ENCODE results near the gene KIF17. TPM values are rescaled to one million over a fixed set of nuclear protein-coding genes. Genes with fewer than 3 reads are reported as not detected.
A peak's percentile ranks its signal among the peaks of the same experiment; 100 is the strongest.

The KIF17 gene
- 1 to 10 TPM; 2.5 to 3.2 TPM for total RNA-seq
- polyA plus RNA-seq, result 1 to 10 TPM in 1 of 2 donors, under 1 TPM in 1; 0.49 to 2.6 TPM
- long read RNA-seq, donor 1, partial matches to known transcripts, result 1 of 1 reads
- long read RNA-seq, donor 1, other reads (novel, unspliced or antisense), result 0 of 1 reads
- long read RNA-seq, donor 2, partial matches to known transcripts, result 1 of 2 reads
- long read RNA-seq, donor 2, other reads (novel, unspliced or antisense), result 0 of 2 reads

GRCh38 chr1:20717452-20718342 is at the start of gene KIF17:
Gene KIF17, minus strand, starts transcription at chr1:20718007. Its CDS starts 301 bp downstream, at chr1:20717706.
- intact Hi-C loops (cut with DNase I), result no loop called here
- Histone ChIP-seq H3K4me1 (ENCODE audit: control insufficient read depth in 1 of 2, insufficient read depth in 2 of 2, low read length in 2 of 2) (no peaks in the 10 kb centered on the region), H3K27ac (ENCODE audit: low read depth in 1 of 2, low read length in 2 of 2) (no peak within 1 kb of the TSS), H3K9me3 (ENCODE audit: control insufficient read depth, low read length) (no peaks in the 10 kb centered on the region), H3K4me3 (ENCODE audit: low read length in 2 of 2) (peak within 1 kb of the TSS; percentile 2 to 55), H3K36me3 (ENCODE audit: control insufficient read depth in 1 of 2, insufficient read depth in 2 of 2, low read length in 1 of 2) (no peaks in the 10 kb centered on the region), H3K27me3 (ENCODE audit: control insufficient read depth in 1 of 2, insufficient read depth in 2 of 2, low read length in 1 of 2) (no peaks in the 10 kb centered on the region)
- ATAC-seq (ENCODE audit: low FRiP score) (peak; percentile 86), DNase-seq (peak; percentile 83 to 92)
- 1 to 2% methylated on average over 75 to 112 of the region's 112 CpGs for WGBS, 2 donors

GRCh38 chr1:20767271-20767670 is 49.5 kb upstream of the KIF17 start:
- no peaks in the 10 kb centered on the region for H3K9me3 ChIP-seq (ENCODE audit: control insufficient read depth, low read length)
- H3K27ac ChIP-seq (ENCODE audit: low read depth in 1 of 2, low read length in 2 of 2), result no peak overlapping the region
- H3K27me3 ChIP-seq (ENCODE audit: control insufficient read depth in 1 of 2, insufficient read depth in 2 of 2, low read length in 1 of 2), result no peaks in the 10 kb centered on the region
- intact Hi-C loops (cut with DNase I), result loop anchor here in 1 of 2 donors (10.0 kb wide), 1 partner anchor 72 kb away; no protein-coding TSS in a partner anchor
- DNase-seq, result no peak
- H3K36me3 ChIP-seq (ENCODE audit: control insufficient read depth in 1 of 2, insufficient read depth in 2 of 2, low read length in 1 of 2), result peaks cover 5 to 9% of the 10 kb centered on the region in 2 donors
- ATAC-seq (ENCODE audit: low FRiP score), result no peak
- no peaks in the 10 kb centered on the region for H3K4me1 ChIP-seq (ENCODE audit: control insufficient read depth in 1 of 2, insufficient read depth in 2 of 2, low read length in 2 of 2)
- no peak overlapping the region for H3K4me3 ChIP-seq (ENCODE audit: low read length in 2 of 2)

- H3K27me3 ChIP-seq (ENCODE audit: control insufficient read depth in 1 of 2, insufficient read depth in 2 of 2, low read length in 1 of 2), result no peaks in the 10 kb centered on the region
- H3K27ac ChIP-seq (ENCODE audit: low read depth in 1 of 2, low read length in 2 of 2), result no peak overlapping the region
- H3K4me3 ChIP-seq (ENCODE audit: low read length in 2 of 2), result no peak overlapping the region
- H3K36me3 ChIP-seq (ENCODE audit: control insufficient read depth in 1 of 2, insufficient read depth in 2 of 2, low read length in 1 of 2), result peaks cover 5 to 7% of the 10 kb centered on the region in 2 donors
- no peak for DNase-seq
- 94 to 96% methylated on average over 3 of the region's 3 CpGs for WGBS, 2 donors
- intact Hi-C loops (cut with DNase I), result loop anchor here in 1 of 2 donors (10.0 kb wide), 1 partner anchor 69 kb away; no protein-coding TSS in a partner anchor
- H3K9me3 ChIP-seq (ENCODE audit: control insufficient read depth, low read length), result no peaks in the 10 kb centered on the region
- no peaks in the 10 kb centered on the region for H3K4me1 ChIP-seq (ENCODE audit: control insufficient read depth in 1 of 2, insufficient read depth in 2 of 2, low read length in 2 of 2)
- ATAC-seq (ENCODE audit: low FRiP score), result no peak
Measured at GRCh38 chr1:20763417-20763816, 45.6 kb upstream of the KIF17 start.

GRCh38 chr1:20760322-20760721 is 42.5 kb upstream of the KIF17 start:
- WGBS, 2 donors, result 91% methylated on average over 6 of the region's 6 CpGs
- ATAC-seq (ENCODE audit: low FRiP score), result no peak
- no peak overlapping the region for H3K4me3 ChIP-seq (ENCODE audit: low read length in 2 of 2)
- DNase-seq, result no peak
- H3K27ac ChIP-seq (ENCODE audit: low read depth in 1 of 2, low read length in 2 of 2), result no peak overlapping the region
- no peaks in the 10 kb centered on the region for H3K27me3 ChIP-seq (ENCODE audit: control insufficient read depth in 1 of 2, insufficient read depth in 2 of 2, low read length in 1 of 2)
- intact Hi-C loops (cut with DNase I), result loop anchor here in 1 of 2 donors (10.0 kb wide), 1 partner anchor 66 kb away; no protein-coding TSS in a partner anchor
- H3K36me3 ChIP-seq (ENCODE audit: control insufficient read depth in 1 of 2, insufficient read depth in 2 of 2, low read length in 1 of 2), result peaks cover 0 to 7% of the 10 kb centered on the region in 2 donors
- no peaks in the 10 kb centered on the region for H3K9me3 ChIP-seq (ENCODE audit: control insufficient read depth, low read length)
- H3K4me1 ChIP-seq (ENCODE audit: control insufficient read depth in 1 of 2, insufficient read depth in 2 of 2, low read length in 2 of 2), result no peaks in the 10 kb centered on the region

- no peak overlapping the region for H3K27ac ChIP-seq (ENCODE audit: low read depth in 1 of 2, low read length in 2 of 2)
- WGBS, 2 donors, result 88 to 89% methylated on average over 3 of the region's 3 CpGs
- intact Hi-C loops (cut with DNase I), result no loop called here
- ATAC-seq (ENCODE audit: low FRiP score), result no peak
- H3K4me3 ChIP-seq (ENCODE audit: low read length in 2 of 2), result no peak overlapping the region
- DNase-seq, result no peak
- H3K36me3 ChIP-seq (ENCODE audit: control insufficient read depth in 1 of 2, insufficient read depth in 2 of 2, low read length in 1 of 2), result peaks cover under 1 to 3% of the 10 kb centered on the region in 2 donors
- H3K9me3 ChIP-seq (ENCODE audit: control insufficient read depth, low read length), result no peaks in the 10 kb centered on the region
- H3K27me3 ChIP-seq (ENCODE audit: control insufficient read depth in 1 of 2, insufficient read depth in 2 of 2, low read length in 1 of 2), result no peaks in the 10 kb centered on the region
- no peaks in the 10 kb centered on the region for H3K4me1 ChIP-seq (ENCODE audit: control insufficient read depth in 1 of 2, insufficient read depth in 2 of 2, low read length in 2 of 2)
Measured at GRCh38 chr1:20753589-20753988, 35.8 kb upstream of the KIF17 start.

- H3K4me3 ChIP-seq (ENCODE audit: low read length in 2 of 2), result no peak overlapping the region
- ATAC-seq (ENCODE audit: low FRiP score) (no peak), DNase-seq (no peak)
- 78 to 85% methylated on average over 3 of the region's 3 CpGs for WGBS, 2 donors
- peaks cover 4 to 8% of the 10 kb centered on the region in 2 donors for H3K36me3 ChIP-seq (ENCODE audit: control insufficient read depth in 1 of 2, insufficient read depth in 2 of 2, low read length in 1 of 2)
- intact Hi-C loops (cut with DNase I), result no loop called here
- no peaks in the 10 kb centered on the region for H3K9me3 ChIP-seq (ENCODE audit: control insufficient read depth, low read length)
- no peaks in the 10 kb centered on the region for H3K27me3 ChIP-seq (ENCODE audit: control insufficient read depth in 1 of 2, insufficient read depth in 2 of 2, low read length in 1 of 2)
- no peak overlapping the region for H3K27ac ChIP-seq (ENCODE audit: low read depth in 1 of 2, low read length in 2 of 2)
- no peaks in the 10 kb centered on the region for H3K4me1 ChIP-seq (ENCODE audit: control insufficient read depth in 1 of 2, insufficient read depth in 2 of 2, low read length in 2 of 2)
Measured at GRCh38 chr1:20751462-20751990, 33.7 kb upstream of the KIF17 start.

GRCh38 chr1:20742671-20743070 is 24.9 kb upstream of the KIF17 start:
- H3K9me3 ChIP-seq (ENCODE audit: control insufficient read depth, low read length), result no peaks in the 10 kb centered on the region
- ATAC-seq (ENCODE audit: low FRiP score), result no peak
- H3K4me1 ChIP-seq (ENCODE audit: control insufficient read depth in 1 of 2, insufficient read depth in 2 of 2, low read length in 2 of 2), result no peaks in the 10 kb centered on the region
- intact Hi-C loops (cut with DNase I), result no loop called here
- no peak overlapping the region for H3K4me3 ChIP-seq (ENCODE audit: low read length in 2 of 2)
- H3K27ac ChIP-seq (ENCODE audit: low read depth in 1 of 2, low read length in 2 of 2), result no peak overlapping the region
- peaks cover 5 to 7% of the 10 kb centered on the region in 2 donors for H3K36me3 ChIP-seq (ENCODE audit: control insufficient read depth in 1 of 2, insufficient read depth in 2 of 2, low read length in 1 of 2)
- no peaks in the 10 kb centered on the region for H3K27me3 ChIP-seq (ENCODE audit: control insufficient read depth in 1 of 2, insufficient read depth in 2 of 2, low read length in 1 of 2)
- DNase-seq, result no peak

GRCh38 chr1:20740781-20741180 is 23.0 kb upstream of the KIF17 start:
- intact Hi-C loops (cut with DNase I), result no loop called here
- no peak for ATAC-seq (ENCODE audit: low FRiP score)
- H3K27me3 ChIP-seq (ENCODE audit: control insufficient read depth in 1 of 2, insufficient read depth in 2 of 2, low read length in 1 of 2), result no peaks in the 10 kb centered on the region
- H3K4me3 ChIP-seq (ENCODE audit: low read length in 2 of 2), result no peak overlapping the region
- H3K27ac ChIP-seq (ENCODE audit: low read depth in 1 of 2, low read length in 2 of 2), result no peak overlapping the region
- DNase-seq, result no peak
- no peaks in the 10 kb centered on the region for H3K4me1 ChIP-seq (ENCODE audit: control insufficient read depth in 1 of 2, insufficient read depth in 2 of 2, low read length in 2 of 2)
- 79 to 91% methylated on average over 2 of the region's 2 CpGs for WGBS, 2 donors
- no peaks in the 10 kb centered on the region for H3K9me3 ChIP-seq (ENCODE audit: control insufficient read depth, low read length)
- H3K36me3 ChIP-seq (ENCODE audit: control insufficient read depth in 1 of 2, insufficient read depth in 2 of 2, low read length in 1 of 2), result peaks cover 2 to 7% of the 10 kb centered on the region in 2 donors
